HG03457 (cell line): ENCODE data around the gene RETREG3.
"Not testable (repeated sequence)": the region's sequence is repeated elsewhere in the genome, so short reads cannot be mapped to it uniquely, and the experiment has no call there.

Experiments used
- ATAC-seq: cut with Tn5 transposase; IDR thresholded peaks from one replicate; pipeline ENCODE4 v1.9.1; 2021; ENCODE audit warnings: moderate number of reproducible peaks; ENCODE audit not compliant: unreplicated experiment

Gene RETREG3

DNA sequence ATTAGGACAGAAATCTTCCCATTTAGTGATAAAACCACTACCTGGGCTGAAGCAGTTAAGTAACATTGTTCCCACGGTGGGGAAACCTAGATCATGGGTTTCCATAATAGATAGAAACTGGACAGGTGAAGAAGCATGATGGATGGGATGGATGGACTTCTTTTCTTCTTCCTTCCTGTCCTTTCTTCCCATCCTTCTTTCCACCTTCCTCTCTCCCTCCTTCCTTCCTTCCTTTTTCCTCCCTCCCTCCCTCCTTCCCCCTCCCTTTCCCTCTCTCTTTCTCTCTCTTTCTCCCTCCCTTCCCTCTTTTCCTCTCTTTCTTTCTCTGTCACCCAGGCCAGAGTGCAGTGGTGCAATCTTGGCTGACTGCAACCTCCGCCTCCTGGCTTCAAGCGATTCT lies 34.7 kb downstream of the RETREG3 start:
- no peak for ATAC-seq

DNA sequence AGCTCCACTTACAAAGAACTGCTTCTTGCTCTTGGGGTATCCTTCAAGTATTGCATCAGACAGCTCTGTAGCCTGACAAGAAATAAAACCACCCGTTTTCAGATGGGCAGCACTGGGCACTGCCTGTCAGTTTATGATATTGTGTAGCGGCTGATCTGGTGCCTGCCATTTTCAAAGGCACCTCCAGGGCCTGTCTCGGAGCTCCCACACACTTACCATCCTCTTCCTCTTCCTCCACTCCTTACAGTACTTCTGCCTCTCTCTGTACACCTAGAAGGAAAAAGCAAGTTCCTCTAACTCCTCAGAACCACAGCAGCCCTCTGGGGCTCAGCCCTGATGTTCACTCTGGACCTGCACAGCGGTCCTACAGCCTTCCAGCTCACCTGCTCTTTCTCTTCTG lies 36.1 kb downstream of the RETREG3 start:
- no peak for ATAC-seq

DNA sequence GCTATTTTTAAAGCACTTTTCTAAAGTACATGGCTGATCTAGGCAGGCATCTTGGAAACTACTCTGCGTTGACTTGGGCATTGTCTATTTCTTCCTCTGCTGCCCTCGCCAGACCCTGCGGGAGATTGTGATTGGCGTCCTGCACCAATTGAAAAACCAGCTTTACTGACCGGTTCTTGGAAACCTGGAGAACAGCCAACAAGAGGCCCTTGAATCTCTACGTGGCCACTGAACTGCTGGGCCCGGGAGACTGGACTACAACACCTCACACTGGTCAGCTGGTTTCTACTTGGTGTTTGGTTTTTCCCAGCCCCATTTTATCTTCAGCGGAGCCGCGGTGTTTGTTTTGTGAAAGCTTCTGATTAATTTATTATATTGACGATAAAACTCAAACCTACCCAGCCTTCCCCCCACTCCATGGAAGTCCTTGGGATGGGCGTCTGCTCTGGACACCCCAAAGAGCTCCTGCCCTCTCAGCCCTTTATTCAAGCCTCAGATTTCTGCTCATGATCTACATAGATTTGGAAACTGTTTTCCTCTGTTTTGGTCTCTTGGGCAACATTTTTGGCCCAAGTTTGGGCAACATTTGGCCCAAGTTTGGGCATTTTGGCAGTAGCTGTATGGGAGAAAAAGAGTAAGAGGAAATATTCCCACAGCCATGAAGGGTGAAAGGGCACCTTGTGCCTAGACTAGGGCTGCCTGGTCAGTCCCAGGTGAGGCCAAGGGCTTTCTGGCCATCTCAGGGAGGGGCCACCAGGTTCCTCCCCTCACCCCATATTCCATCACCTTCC lies 37.5 kb downstream of the RETREG3 start:
- ATAC-seq = no peak

DNA sequence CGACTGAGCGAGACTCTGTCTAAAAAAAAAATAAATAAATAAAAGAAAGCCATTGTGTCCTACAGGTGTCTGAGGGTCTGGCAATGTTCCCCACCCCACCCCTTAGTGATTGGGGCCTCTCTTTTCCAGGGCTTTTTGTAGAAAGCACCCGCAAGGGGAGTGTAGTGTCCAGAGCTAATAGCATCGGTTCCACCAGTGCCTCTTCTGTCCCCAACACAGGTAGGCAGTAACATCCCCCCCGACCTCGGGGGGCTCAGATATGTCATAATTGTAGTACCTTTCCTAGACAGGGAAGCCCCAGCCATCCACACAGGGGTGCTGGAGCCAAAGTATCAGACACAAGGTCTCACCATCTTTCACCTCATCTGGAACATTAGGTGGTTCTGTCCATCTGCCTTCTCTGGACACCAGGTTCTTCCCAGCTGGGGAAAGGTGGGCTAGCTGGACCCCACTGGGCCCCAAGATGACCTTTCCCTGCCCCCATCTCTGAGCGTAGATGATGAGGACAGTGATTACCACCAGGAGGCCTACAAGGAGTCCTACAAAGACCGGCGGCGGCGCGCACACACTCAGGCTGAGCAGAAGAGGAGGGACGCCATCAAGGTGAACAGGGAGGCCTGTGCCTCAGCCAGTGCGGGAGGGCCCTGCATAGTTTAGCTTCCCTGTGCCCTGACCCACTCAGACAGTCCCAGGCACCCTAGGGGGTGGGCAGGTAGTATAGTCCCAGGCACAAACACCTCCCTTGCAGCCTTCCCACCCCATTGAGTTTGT lies 40.6 kb downstream of the RETREG3 start:
- ATAC-seq = no peak

DNA sequence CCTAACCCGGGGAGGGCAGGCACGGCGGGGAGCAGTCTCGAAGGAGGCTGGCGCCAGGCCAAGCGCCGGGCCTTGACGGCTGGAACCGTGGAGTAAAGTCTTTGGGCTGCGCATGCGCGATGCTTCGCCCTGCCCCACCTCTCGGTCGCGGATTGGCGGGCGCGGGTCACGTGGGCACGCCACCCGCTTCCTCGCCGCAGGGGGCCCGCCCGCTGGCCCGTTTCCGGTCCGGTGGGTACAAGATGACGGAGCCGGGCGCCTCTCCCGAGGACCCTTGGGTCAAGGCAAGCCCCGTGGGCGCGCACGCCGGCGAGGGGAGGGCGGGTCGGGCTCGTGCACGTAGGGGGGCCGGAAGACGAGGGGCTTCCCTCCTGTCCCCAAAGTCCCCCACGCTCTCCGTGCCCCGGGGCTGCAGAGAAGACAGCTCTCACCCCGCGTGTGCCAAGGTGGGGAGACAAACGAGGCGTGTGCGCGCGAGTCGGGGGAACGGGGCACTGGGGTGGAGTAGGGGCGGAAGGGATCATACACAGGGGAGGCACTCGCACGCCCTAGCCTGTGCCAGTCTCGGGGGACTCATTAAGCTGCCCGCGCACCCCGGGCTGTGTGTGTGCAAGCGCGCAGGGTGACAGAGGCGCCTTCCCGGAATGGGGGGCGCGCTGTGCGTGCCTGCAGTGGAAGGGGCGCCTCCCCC lies 42.1 kb downstream of the RETREG3 start, which contains the start of gene MLX:
Gene MLX, plus strand, starts transcription at position 218 of the 691 bp plus-strand sequence. Its CDS starts 25 bp downstream, at position 243.
- ATAC-seq = no peak

DNA sequence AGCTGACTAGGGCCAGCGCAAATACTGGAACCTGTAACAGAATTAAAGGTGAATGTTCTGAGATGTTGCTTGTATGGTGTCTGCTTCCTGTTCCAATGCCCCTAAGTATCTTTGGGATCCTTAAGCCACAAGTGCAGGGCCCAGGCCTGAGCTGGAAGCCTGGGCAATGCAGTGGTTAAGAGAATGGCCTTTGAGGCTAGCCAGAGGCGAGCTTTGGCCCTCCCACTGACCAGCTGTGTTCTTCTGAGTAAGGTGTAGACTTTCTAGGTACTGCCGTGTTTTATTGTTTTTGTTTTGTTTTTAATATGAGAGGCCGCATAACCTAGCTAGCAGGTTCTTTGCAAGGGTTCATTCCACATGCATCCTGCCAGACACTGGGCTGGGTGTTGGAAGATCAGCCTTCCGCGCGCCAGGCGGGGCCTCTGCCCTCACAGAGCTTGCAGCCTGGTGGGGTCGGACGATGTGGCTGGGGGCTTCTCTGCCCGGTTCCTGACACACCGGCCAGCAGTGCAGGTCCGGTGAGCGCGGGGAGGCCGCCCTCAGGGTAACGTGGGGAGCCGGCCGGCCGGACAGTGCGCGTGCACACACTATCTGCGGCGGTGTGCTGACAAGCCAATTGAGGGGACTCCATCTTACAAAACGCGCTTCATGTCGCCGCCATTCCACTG lies 42.8 kb downstream of the RETREG3 start:
- ATAC-seq = no peak

DNA sequence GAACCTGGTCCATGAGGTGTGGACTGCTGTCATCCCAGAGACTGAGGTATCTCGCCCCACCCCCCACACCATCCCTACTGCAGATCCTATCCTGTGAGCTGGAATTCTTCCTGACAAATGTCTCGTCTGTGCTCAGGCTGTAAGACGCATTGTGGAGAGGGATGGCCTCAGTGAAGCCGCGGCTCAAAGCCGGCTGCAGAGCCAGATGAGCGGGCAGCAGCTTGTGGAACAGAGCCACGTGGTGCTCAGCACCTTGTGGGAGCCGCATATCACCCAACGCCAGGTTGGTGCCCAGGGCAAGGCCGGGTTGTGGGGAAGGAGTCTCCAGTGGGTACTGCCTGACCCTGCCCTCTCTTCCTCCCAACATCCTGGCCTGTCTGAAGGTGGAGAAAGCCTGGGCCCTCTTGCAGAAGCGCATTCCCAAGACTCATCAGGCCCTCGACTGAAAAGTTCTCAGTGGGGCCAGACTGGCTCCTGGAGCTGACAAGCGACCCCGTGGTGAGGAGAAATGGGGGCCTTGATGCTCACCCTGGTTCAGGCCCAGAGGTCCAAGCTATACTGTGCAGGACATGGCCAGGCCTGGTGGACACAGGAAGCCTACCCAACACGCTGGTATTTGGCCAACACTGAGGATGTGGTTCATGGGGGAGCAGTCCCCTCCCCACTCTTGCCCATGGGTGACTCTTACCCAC lies 43.5 kb downstream of the RETREG3 start:
- no peak for ATAC-seq

DNA sequence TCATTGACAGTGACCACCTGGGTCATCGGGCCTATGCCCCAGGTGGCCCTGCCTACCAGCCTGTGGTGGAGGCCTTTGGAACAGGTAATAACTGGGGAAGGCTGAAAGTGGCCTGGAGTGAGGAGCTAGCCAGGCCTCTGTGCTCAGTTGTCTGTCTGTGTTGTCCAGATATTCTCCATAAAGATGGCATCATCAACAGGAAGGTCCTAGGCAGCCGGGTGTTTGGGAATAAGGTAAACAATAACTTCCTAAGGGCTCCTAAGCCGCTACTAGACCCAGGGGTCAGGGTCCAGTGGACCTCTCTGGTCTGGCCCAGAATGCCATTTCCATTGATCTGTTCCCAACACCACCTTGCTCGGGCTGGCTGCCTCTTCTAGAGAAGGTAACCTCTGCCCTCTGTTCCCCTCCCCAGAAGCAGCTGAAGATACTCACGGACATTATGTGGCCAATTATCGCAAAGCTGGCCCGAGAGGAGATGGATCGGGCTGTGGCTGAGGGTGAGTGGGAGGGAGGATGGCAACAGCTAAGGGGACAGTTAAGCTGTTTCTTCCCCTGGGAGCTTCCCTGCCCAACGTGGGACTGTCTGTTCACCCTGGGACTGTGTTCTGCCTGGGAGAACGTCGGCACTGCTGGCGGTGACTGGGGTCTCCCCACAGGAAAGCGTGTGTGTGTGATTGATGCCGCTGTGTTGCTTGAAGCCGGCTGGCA lies 44.2 kb downstream of the RETREG3 start:
- ATAC-seq = no peak

- ATAC-seq = no peak
Measured at GRCh38 chr17:42563950-42564349, 45.2 kb downstream of the RETREG3 start.

DNA sequence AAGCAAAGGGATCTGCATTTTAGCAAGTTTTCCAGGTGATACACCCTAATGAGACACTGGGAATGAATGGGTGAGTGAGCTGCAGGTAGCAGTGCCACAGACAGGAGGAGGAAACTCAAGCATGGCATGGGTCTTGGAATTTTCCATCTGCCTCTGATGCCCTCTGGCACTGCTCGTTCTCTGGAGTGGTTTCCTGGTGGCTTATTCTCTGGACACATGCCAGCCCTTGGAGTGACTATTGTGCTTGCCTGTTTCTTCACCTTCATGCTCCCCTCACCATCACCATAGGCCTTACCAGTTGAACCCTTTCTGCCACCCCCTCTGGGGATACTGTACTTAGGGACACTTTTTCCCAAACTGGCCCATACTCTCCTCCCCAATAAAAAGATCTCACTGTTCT lies 45.6 kb downstream of the RETREG3 start:
- ATAC-seq = no peak

GRCh38 chr17:42563143-42563509 lies 46.0 kb downstream of the RETREG3 start:
- no peak for ATAC-seq

GRCh38 chr17:42562388-42563142 lies 46.6 kb downstream of the RETREG3 start:
- ATAC-seq = no peak

GRCh38 chr17:42561897-42562387 lies 47.2 kb downstream of the RETREG3 start, which contains the start of gene COASY:
COASY (plus strand) TSS chr17:42562148; CDS start chr17:42562623, 475 bp downstream.
- ATAC-seq = no peak

DNA sequence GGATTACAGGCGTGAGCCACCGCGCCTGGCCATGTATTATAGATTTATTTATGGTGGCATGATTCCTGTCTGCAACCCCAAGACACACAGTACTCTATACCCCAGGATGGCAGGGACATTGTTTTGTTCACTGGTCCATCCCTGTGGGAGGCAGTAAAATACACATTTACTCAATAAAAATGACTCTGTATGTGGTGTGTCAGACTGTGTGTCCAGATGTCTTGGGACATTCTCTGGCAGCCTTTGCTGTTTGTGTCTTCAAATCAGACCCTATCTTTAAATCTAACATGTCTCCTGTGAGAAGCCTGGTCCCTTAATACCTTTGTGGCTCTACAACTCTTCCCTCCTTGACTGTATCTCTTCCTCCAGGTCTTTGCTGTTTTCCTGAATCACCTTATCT lies 48.9 kb downstream of the RETREG3 start:
- ATAC-seq = no peak

- ATAC-seq = no peak
Measured at GRCh38 chr17:42559075-42559474, 50.1 kb downstream of the RETREG3 start.

GRCh38 chr17:42555961-42556617 lies 53.1 kb downstream of the RETREG3 start:
- not testable (repeated sequence) for ATAC-seq

DNA sequence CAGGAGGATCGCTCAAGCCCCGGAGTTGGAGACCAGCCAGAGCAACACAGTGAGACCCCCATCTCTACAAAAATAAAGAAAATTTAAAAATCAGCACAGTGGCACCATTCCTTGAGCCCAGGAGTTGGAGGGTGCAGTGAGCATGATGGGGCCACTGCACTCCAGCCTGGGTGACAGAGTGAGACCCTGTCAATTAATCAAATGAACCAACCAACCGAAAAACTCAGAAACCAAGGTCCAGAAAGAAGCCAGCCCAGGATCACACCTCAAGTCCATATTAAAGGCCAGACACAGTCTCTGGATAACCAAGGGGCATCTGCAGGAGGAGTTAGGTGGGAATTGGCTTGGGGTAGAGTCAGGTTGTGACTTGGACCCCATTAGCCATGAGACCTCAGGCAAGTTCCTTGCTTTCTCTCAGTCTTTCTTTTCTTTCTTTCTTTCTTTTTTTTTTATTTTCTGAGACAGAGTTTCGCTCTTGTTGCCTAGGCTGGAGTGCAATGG lies 54.0 kb downstream of the RETREG3 start:
- ATAC-seq = no peak
